HG02571 (cell line): ENCODE measurements around the gene OXNAD1.

Experiments used
- ATAC-seq: cut with Tn5 transposase; IDR thresholded peaks from one replicate; pipeline ENCODE4 v1.9.1; 2021; ENCODE audit warnings: mild to moderate bottlenecking, moderate library complexity; ENCODE audit not compliant: unreplicated experiment

Gene OXNAD1

DNA sequence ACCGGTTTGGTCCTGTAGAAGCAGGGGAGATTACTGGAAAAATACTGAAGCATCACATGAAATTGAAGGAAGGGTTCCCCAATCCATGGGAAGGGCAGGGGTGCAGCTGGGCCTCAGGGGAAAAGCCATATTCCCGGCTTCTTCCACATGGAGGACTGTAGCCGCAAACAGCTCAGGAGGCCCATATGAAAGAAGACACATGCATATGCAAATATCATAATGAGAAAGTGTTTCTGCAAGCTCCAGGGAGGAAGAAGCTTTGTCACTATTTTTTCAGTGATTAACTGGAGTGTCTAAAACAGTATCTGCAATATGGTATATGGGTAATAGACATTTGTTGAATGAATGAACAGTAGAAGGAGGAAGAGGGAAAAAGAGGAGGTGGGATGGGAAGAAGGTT, 19.4 kb upstream of the OXNAD1 start:
- ATAC-seq, result no peak

DNA sequence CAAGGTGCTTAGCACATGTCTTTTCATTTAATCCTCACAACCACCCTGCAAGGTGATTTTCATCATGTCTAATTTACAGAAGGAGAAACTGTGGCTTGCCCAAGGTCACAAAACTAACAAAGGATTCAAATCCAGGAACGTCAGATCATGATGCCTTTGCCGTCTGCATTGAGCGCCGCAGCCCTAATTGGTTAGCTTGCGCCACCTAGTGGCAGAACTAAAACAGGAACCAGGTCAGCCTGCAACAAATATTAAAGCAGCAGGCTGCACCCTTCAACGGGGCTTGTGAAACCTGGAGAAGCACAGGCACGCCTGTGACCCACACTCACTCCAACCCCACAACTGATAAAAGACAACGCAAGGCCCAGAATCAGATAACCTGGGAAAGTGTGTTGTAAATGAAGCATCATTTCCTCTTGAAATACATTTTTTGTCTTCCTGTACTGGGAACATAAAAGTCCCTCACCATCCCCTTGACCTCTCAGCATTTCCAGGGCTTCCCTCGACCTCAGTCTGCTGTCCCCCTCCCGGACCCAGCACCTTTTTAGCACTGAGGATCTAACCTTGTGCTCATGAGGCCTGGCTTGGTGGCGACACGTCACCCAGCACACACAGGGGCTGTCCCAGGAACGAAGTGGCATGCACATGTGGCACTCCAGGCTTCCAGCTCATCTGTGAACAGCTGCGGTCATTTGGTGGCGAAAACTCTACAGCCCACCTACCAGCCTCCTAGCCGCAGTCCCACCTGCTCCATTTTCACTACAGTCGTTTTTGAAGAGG, 17.5 kb upstream of the OXNAD1 start:
- ATAC-seq, result peak; percentile 73

DNA sequence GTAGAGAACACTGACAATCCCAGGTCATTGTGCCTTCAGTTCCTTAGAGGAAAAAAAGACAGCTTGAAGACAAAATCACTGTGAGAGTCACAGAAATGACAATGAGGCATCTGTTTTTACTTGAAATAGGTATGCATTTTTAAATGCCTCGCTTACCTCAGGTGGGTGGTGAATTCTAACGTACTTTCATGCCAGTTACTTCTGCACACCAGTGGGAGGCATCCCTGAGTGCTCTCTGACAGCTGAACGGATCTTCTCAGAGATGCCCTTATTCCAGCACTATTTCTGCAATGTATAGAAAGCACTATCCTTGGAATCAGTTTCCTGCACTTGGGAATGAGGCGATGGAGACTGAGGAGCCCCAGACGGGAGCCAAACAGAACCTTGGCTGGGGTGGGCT, 16.5 kb upstream of the OXNAD1 start:
- ATAC-seq, result no peak

DNA sequence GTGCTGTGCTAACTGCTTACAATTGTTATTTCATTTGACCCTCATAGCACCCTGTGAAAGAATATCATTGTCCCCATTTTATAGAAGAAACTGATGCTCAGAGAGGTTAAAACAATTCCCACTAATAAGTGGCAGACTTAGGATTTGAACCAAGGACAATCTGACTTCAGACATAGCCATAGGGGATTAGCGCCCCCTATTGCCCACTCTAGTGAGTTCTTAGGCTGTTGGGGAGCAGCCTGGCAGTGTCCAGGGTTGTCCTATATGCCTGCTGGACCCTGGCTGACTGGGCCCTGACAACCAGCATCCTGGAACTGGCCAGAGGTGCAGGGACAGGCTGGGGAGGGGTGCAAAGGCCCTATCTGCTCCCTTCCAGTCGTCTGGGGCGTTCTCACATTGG, 15.7 kb upstream of the OXNAD1 start:
- no peak for ATAC-seq

DNA sequence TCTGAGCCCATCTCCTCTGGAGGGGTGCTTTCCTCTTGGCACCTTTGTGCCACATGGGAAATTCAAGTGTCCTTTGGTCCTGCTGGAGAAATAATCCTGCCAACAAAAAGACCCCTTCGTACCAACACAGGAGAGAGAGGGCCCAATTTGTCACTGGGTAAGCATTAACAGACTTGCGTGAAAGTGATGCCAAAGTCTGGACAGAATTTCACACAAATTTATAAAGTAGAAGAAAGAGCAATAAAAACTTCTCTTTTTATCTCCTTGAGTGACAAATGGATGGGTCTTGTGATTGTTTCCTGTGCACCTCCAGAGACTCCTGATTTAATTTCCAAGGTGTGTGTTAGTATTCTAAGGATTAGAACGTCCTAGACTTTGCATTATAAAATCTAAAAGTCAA, 15.1 kb upstream of the OXNAD1 start:
- ATAC-seq, result no peak

DNA sequence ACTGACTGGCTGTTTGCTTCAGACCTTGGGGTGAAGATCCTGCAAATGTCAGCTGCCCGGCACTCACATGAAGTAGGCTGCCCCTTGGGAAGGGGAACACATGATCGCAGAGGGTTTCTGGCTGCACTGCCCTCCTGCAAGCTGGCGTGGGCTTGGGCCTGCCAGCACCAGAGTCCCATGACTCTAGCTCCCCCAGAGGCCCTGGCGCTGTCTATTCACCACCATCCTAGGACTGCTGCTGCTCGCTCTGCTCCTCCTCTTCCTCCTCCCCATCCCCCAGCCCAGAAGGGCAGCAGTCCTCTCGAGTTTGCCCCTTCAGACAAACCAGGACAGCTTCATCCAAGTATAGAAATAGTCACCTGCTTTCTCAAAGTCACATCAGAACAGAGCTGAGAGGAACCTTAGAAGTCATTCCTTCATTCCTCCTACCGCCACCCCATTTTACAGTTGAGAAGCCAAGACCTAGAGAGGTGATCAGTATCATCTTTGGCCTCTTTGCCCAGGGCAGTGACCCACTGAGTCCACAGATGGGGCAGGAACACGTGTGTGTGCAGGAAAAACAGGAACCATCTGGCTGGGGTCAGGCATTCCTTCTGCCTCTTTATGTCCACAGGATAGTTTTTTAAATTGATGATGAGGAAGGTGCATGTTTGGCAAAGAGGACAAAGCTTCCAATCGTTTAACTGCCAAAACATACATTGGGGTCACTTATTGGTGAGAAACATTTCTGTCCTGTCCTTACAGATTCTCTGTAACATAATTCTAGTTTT, 13.5 kb upstream of the OXNAD1 start:
- no peak for ATAC-seq

DNA sequence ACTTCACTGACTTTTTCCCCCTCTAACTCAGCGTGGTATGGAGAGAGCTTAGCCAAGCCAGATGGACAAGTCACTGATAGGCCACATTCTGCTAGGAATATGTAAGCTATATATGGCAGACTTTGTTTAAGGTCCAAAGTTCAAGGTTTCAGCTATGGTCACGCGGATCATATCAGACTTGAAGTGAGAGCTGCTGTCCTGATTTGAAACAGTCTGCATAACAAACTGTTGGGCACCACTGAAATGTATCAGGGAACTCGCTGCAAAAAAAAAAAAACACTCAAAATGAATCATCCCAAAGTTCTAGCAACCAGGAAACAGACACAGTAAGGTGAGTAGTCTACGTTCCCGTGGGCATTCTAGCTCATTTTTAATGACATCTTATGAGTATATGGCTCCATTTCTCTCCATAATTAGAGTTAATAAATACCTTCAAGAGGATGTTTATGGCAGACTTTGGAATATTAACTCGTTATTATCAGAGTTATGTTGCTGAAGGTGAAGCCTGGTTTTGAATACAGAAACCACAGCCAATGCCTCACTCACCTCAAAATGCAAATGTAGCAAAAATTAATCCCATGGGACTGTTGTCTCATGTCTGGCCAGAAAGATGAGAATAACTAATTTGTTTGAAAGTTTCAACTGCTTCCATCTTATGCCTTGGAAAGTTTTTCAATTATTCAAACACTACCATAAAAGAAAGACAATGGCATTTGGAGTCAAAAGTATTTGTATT, 12.6 kb upstream of the OXNAD1 start:
- ATAC-seq, result no peak

DNA sequence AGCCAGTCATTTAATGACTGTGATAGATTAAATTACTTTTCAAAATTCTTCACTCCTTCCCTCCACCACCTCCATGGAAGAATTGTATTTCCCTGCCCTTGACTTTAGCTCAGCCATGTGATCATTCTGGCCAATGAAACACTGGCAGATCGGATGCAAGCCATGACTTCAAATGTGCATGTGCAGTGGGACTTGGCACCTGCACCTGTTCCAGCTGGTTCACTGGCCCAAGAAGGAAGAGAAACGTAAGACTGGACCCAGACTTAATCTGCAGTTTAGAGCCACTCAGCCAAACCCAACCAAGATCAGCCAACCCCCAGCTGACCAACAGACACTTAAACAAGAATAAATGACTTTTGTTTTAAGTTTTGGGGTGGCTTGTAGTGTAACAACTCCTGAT, 12.0 kb upstream of the OXNAD1 start:
- no peak for ATAC-seq

DNA sequence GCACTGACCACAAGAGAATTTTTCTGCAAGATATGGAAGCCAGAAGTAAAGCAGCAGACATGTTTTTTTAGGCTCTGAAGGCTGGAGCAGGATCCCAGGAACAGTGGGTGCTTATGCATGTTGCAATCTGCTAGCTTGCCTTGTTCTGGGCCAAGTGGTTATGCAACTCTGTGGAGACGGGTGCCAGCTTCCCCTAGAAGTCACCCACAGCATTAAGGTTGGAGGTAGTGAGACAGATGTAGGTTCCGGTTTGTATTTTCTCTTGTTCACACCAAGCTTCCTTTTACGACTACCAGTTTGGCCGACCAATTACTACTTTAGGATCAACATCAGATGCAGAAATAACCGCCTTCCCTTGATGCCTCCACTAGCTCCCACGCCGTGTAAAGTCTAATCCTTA, 11.4 kb upstream of the OXNAD1 start:
- no peak for ATAC-seq

DNA sequence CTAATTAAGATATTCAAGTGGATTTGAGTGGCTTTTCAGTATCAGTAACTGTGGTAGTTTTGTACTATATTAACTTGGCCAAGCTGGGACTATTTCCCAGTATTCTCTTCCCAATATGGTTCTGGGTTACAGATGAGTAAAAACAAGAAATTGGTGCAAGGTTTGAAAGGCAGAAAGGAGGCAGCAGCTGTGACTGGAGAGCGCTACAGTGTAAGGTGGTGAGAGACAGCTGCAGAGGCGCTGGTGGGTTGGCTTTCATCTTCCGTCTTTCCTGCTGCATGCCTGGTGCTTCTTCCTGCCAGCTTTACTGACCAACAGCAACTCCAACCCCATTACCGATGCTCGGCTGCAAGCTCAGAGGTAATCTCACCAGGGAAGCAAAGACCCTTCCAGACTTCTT, 10.1 kb upstream of the OXNAD1 start:
- ATAC-seq, result no peak

DNA sequence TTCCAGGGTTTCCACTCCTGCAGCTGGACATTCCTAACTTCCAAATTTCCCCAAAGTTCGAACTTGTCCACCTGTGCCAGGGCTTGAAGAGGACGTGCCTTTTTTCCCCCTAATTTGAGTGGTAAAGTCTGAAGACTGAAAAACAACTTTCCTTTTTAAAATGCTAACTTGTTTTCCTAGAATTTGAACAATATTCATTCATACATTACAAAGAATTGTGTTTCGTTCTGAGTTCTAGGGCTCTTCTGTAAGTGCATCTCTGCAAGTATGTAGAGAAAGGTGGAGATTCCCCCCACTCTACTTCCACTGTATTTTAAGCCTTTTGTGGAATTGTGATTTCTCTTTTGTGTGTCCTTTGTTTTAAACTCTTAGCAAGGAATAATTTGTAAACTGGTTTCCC, 9.7 kb upstream of the OXNAD1 start:
- no peak for ATAC-seq

DNA sequence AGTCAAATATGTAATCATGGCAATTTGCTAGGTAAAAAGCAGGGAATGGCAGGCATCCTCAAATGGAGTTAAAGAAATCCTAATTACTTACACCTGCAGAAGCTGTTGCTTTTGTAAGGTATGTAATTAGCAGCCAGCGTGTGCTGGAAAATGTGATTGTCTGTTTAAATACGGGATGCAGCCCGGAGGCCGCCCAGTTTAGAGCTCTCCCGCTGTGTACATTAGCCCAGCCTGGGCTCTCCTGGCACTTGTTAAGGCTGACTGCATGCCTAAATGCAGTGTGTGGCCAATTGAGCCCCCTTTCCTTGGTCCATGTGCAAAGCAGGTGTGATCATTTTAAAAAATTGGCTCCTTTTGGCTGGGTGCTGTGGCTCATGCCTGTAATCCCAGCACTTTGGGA, 9.3 kb upstream of the OXNAD1 start:
- ATAC-seq, result no peak

DNA sequence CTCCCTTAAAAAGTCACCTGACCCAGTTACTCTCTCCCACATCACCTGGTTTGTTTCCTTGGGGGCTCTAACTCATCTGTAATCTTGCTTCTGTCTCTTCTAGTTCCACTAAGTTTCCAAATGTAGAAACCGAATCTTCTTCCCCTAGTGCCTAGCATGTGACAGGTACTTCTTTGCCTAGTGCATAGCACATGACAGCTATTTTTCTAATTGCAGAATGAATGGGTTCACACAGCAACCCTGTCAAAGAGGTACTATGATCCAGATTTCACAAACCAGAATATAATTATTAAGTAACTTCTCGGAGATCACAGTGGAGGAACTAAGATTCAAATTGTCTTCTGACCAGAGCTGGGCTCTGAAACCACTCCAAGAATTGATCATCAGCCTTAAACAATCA, 7.7 kb upstream of the OXNAD1 start:
- no peak for ATAC-seq

DNA sequence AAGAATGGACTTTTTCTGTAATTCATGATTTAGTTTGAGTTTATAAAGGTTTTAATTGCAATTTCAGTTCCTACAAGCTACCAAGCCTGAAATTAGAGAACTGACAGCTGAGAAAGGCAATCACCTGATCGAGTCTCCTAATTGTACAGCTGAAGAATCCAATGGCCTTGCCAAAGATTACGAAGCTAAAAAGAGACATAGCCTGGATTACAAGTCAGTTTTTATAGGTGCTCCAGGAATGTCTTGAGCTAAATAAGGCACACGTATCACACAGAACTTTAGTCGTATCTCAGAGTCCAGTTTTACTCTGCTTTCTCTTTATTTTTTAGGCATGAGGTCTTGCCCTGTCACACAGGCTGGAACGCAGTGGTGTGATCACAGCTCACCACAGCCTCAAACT, 6.8 kb upstream of the OXNAD1 start:
- no peak for ATAC-seq

DNA sequence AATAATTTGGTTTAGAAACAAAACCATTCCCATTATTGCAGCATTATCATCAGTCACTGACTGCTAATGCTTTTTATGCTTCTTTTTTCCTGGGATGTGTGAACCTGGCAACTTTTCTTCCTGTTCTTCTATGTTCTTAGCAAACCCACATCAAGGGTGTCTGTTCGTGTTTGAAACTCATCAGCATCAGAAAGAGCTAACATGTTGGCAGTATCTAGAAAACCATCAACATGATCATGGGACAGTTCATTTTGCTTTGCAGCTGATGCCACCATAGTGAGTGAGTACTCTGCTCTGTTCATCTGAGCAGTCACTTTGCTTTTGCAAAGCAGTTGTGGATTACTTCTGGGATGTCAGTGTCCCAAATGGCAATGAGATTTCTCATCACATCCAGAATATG, 6.1 kb upstream of the OXNAD1 start:
- ATAC-seq, result no peak

DNA sequence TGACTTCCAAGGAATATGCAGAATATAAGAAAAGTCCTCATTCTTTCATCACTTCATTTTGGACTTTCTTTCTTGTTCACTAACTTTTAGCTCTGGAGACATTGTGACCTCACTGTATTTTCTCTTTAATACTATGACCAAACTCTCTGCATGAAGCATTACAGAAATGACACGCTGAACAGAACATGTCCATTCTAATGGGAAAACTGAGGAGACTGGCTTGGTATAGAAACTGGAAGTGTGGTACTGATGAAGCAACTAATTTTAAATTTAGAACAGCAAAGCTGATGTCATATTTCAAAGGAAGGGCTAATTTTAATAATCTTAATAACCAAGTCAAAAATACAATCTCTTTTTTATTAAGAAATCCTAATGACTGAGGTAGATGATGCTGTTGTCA, 5.0 kb upstream of the OXNAD1 start:
- ATAC-seq, result no peak

DNA sequence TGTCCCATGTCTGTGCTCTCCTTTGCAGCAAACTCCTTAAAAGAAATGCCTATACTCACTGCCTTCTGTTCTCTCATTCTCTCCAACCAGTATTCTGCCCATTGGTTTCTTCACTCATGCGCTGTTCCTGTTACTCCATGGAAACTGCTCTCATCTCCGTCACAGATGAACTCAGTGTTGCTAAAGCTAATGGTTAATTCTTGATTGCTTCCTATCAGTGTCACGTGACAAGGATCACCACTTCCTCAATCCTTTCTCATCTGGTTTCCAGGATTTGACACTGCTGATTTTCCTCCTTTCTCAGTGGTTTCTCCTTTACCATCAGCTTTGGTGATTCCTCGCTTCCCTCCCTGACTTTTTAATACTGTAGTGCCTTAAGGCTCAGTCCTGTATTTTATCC, 2.8 kb upstream of the OXNAD1 start:
- no peak for ATAC-seq

DNA sequence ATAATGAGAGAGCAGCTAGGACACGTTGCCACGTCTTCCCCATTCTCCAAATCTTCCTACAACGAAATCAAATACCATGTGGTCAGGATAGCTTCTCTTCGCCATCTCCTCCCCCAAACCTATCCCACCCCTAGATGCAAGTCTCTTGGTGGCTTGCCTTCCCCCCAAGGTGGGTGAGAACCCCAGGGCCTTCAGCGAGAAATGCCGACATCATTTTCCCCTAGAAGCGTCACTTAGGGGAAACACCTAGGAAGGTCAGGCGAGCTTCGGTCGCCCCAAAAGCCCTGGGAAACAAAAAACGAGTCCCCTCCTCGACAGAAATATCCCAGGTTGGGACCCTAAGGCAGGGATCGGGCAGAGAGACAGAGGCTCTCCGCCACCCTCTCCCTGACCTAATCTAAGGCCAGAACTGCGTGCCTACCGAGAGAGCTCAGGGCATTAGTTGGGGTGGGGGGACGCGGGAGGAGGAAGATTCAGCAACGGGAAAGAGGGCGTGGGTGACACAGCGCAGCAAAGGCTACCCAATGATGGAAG, 771 bp upstream of the OXNAD1 start:
- ATAC-seq, result peak; percentile 1

DNA sequence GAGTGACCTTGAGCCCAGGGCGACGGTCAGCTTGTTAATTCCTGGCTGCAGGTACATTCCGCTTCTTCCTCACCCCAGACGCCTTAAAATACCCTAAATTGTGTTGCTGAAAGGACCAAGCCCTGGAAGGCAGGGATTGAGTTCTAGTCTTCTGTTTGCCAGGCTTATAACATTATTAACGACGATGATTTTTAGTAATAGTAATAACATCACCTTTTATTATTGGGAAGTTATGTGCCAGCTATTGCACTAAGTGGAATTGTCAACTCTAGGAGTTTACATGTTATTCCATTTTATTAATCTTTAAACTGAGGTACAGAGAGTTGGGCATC, 409 bp downstream of the OXNAD1 start:
- ATAC-seq, result no peak

DNA sequence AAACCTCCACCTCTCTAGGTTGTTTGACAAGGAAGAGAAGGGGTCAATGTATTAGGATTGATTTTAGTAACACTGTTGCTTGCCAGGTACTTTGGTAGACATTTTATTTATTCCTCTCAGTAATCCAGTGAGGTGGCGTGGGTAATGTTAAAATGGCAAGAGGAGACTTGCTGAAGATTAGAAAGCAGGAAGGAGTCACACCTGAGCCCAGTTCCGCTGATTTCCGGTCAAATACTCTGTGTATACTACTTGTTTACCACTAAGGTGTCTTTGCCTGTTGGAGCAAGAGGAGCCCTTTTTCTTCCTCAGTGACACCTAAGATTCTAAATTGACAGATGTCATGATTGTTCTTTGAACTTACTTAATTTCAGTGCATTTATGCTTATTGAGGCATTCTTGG, 1.7 kb downstream of the OXNAD1 start:
- ATAC-seq, result no peak

DNA sequence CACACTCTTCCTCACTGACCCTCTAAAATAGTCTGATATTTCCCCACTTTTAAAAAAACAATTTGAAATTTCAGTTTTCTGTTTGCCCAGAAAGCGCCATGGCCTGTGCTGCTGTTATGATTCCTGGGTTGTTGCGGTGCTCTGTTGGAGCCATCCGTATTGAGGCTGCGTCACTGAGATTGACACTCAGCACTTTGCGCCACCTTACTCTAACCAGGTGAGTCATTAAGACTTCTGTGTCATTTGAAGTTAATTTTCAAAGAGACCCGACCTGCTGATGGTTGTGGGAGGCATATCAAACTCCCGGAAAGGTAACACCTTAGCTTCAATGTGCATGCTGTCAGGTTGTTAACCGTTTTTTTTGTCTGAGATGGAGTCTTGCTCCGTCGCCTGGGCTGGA, 5.8 kb downstream of the OXNAD1 start:
- no peak for ATAC-seq

DNA sequence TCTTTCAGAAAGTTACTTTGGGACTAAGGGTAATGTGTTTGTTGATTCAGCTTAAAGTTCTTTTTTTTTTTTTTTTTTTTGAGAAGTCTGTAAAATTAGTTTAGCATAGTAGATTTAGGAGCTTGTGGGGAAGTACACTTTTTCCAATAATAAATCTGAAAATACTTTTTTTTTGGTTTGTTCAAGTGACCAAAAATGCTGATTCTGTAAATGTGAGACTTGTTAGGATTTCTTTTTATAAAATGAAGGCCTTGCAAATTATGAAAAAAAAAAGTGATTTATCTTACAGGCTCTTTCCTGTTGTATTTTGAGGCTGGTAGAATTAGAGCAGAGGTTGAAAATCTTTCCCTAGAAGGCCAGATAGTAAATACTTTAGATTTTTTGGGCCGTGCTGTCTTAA, 7.6 kb downstream of the OXNAD1 start:
- ATAC-seq, result no peak
